Kidney (tissue), 14 donors: ENCODE data around the gene HEPACAM2. TPM values are rescaled to one million over a fixed set of nuclear protein-coding genes. Genes with fewer than 3 reads are reported as not detected.

Source experiments
- DNase-seq, 5 donors: peaks; one replicate each; pipeline ENCODE4 v3.0.0-alpha.2; 2013 to 2020
- FAIRE-seq: peaks from 2 replicates; lab custom pipeline; 2012; peaks lifted over from hg19 to GRCh38; lab: Jason Lieb, UNC
- H3K27ac ChIP-seq, 2 donors: one replicate each; pipeline ENCODE4 v1.7.0; 2013; ENCODE audit warnings: low read depth in 2 of 2, low read length in 2 of 2, inconsistent platforms in 1 of 2
- H3K27me3 ChIP-seq: one replicate; pipeline ENCODE4 v1.7.1; 2013; ENCODE audit warnings: low read length, inconsistent platforms; ENCODE audit not compliant: control insufficient read depth, insufficient read depth
- H3K36me3 ChIP-seq, 3 donors: one replicate each; pipeline versions ENCODE4 v1.7.0 to v1.7.1; 2013; ENCODE audit warnings: low read length in 3 of 3, control low read depth in 1 of 3, inconsistent platforms in 1 of 3; ENCODE audit not compliant: insufficient read depth in 3 of 3, control insufficient read depth in 2 of 3
- H3K4me1 ChIP-seq, 3 donors: one replicate each; pipeline versions ENCODE4 v1.7.0 to v1.7.1; 2013; ENCODE audit warnings: low read length in 3 of 3, inconsistent platforms in 1 of 3, low read depth in 1 of 3; ENCODE audit not compliant: control insufficient read depth in 2 of 3, insufficient read depth in 2 of 3
- H3K4me3 ChIP-seq, 3 donors: one replicate each; pipeline versions ENCODE4 v1.7.0 to v1.8.1; 2013; ENCODE audit warnings: low read length in 3 of 3, control low read depth in 1 of 3, inconsistent platforms in 1 of 3
- H3K9ac ChIP-seq, 3 donors: one replicate each; pipeline versions ENCODE4 v1.7.0 to v1.7.1; 2013; ENCODE audit warnings: low read length in 3 of 3, control low read depth in 1 of 3, inconsistent platforms in 1 of 3
- H3K9me3 ChIP-seq, 3 donors: one replicate each; pipeline versions ENCODE4 v1.7.0 to v1.7.1; 2013; ENCODE audit warnings: low read length in 3 of 3, control low read depth in 1 of 3, inconsistent platforms in 1 of 3; ENCODE audit not compliant: control insufficient read depth in 2 of 3, insufficient read depth in 1 of 3
- CTCF ChIP-seq: IDR thresholded peaks from 3 replicates; pipeline ENCODE4 v1.5.1; 2012; ENCODE audit warnings: mild to moderate bottlenecking, moderate library complexity, borderline replicate concordance; ENCODE audit not compliant: insufficient read depth; ENCODE audit errors: extremely low read depth
- intact Hi-C: fragments of 100-400 bp; cut with DNase I; formaldehyde crosslinking; loops from one replicate; pipeline ENCODE4 v1.11.1; 2022
- polyA plus RNA-seq: library from polyadenylated mRNA; stranded (reverse); fragments of 350-450 nt; fragmentation: Illumina TruSeq; extraction: RNeasy Lipid Tissue Mini Kit (QIAGEN cat#74804); gene quantifications from one replicate; pipeline ENCODE4 v1.2.3, GENCODE V29; 2014; ENCODE audit warnings: low read depth, low replicate concordance; ENCODE audit not compliant: insufficient read depth
- total RNA-seq: library from RNA; stranded (reverse); fragmentation: NEBNext Ultra II Directional; extraction: Animal tissue kit (Norgen Biotek cat#: 25700); gene quantifications from one replicate; pipeline ENCODE4 v1.2.1, GENCODE V29; 2021
- donor health status: control.
- donor health status: control.
- donor health status: control.
- donor health status: control.
- donor health status: control.
- donor health status: DM: yes; HTN: yes; CAD: no.
- donor health status: Normal renal cell carcinoma (clear cell type).

The HEPACAM2 gene
- total and polyA plus RNA-seq, 2 donors from 2014 or later: 2.5 to 15.1 TPM

- Histone ChIP-seq H3K9ac (peak overlapping the region; percentile 18 to 63 (median 48)), H3K4me3 (peak overlapping the region; percentile 46 to 86 (median 77)), H3K36me3 (peaks cover 0 to 18% (median 12%) of the 10 kb centered on the region in 3 donors), H3K4me1 (peaks cover 0 to 8% (median 3%) of the 10 kb centered on the region in 3 donors), H3K27me3 (no peaks in the 10 kb centered on the region), H3K27ac (peak overlapping the region in 1 of 2 donors; percentile 5), H3K9me3 (no peaks in the 10 kb centered on the region)
- intact Hi-C loops: no loop called here
- TF ChIP-seq CTCF: no peak
- no peak for FAIRE-seq
- peak in 1 of 5 donors; percentile 8 for DNase-seq
These were observed 78.9 kb downstream of the HEPACAM2 start for GRCh38 chr7:93147363-93147762.

GRCh38 chr7:93146472-93147141 lies 79.7 kb downstream of the HEPACAM2 start:
- Histone ChIP-seq H3K27ac (no peak overlapping the region), H3K4me1 (peaks cover 0 to 8% (median 3%) of the 10 kb centered on the region in 3 donors), H3K9me3 (no peaks in the 10 kb centered on the region), H3K4me3 (peak overlapping the region in 2 of 3 donors; percentile 77 to 86), H3K36me3 (peaks cover 0 to 23% (median 14%) of the 10 kb centered on the region in 3 donors), H3K27me3 (no peaks in the 10 kb centered on the region), H3K9ac (peak overlapping the region in 1 of 3 donors; percentile 48)
- DNase-seq (no peak), FAIRE-seq (no peak)
- TF ChIP-seq CTCF: no peak
- intact Hi-C loops: no loop called here

GRCh38 chr7:93146036-93146435 lies 80.2 kb downstream of the HEPACAM2 start:
- Histone ChIP-seq H3K4me1 (peaks cover 0 to 8% (median 3%) of the 10 kb centered on the region in 3 donors), H3K9me3 (no peaks in the 10 kb centered on the region), H3K27me3 (no peaks in the 10 kb centered on the region), H3K36me3 (peaks cover 0 to 25% (median 17%) of the 10 kb centered on the region in 3 donors), H3K4me3 (no peak overlapping the region), H3K27ac (no peak overlapping the region), H3K9ac (no peak overlapping the region)
- intact Hi-C loops: no loop called here
- DNase-seq (peak in 1 of 5 donors; percentile 2), FAIRE-seq (no peak)
- no peak for TF ChIP-seq CTCF
